Epithelial cell of umbilical artery (primary cell): Measurements from ENCODE around the gene GSTT2. TPM values are rescaled to one million over a fixed set of nuclear protein-coding genes. Genes with fewer than 3 reads are reported as not detected.

Source experiments
- total RNA-seq: library from RNA; depleted of rRNA; stranded (reverse); fragments of >200 nt; gene quantifications from 2 replicates; pipeline ENCODE4 v1.2.3, GENCODE V29; 2014

GSTT2 gene
- total RNA-seq, result 1.2 TPM in 1 of 2 replicates, not detected in the other

GRCh38 chr22:23979557-23980240 lies at the start of gene GSTT2:
Gene GSTT2, plus strand, starts transcription at chr22:23980134.

GRCh38 chr22:23961084-23961771 lies 18.7 kb upstream of the GSTT2 start, which contains the start of gene GSTT2B:
Gene GSTT2B, minus strand, starts transcription at chr22:23961195. Its CDS starts 64 bp downstream, at chr22:23961131.

GRCh38 chr22:23966568-23966967 lies 13.4 kb upstream of the GSTT2 start, which contains the start of gene DDTL:
Gene DDTL, plus strand, starts transcription at chr22:23966888. Its CDS starts 27 bp downstream, at chr22:23966915.

GRCh38 chr22:23974345-23974744 lies 5.6 kb upstream of the GSTT2 start, which contains the start of gene DDT:
Gene DDT, minus strand, starts transcription at chr22:23974441. Its CDS starts 27 bp downstream, at chr22:23974414.

GRCh38 chr22:24005201-24005600 lies 25.3 kb downstream of the GSTT2 start, which contains the start of gene GSTT4:
Gene GSTT4, minus strand, starts transcription at chr22:24005453. Its CDS starts 97 bp downstream, at chr22:24005356.

Other genes with a start within 250 kb of the GSTT2 start
- 1.9 and 2.3 TPM in 2 replicates for gene ZNF70, start 229.0 kb upstream of the GSTT2 start, total RNA-seq
- not detected in 2 replicates for gene VPREB3, start 225.7 kb upstream of the GSTT2 start, total RNA-seq
- 0.46 and 0.97 TPM in 2 replicates for gene C22orf15, start 217.1 kb upstream of the GSTT2 start, total RNA-seq
- 1.9 and 4.1 TPM in 2 replicates for gene CHCHD10, start 212.2 kb upstream of the GSTT2 start, total RNA-seq
- gene MMP11, start 207.3 kb upstream of the GSTT2 start, total RNA-seq, result 9.4 and 13.3 TPM in 2 replicates
- 23.3 and 30.5 TPM in 2 replicates for gene SMARCB1, start 193.2 kb upstream of the GSTT2 start, total RNA-seq
- 0.32 and 0.46 TPM in 2 replicates for gene DERL3, start 141.1 kb upstream of the GSTT2 start, total RNA-seq
- gene SLC2A11, start 122.3 kb upstream of the GSTT2 start, total RNA-seq, result 2.9 and 5.5 TPM in 2 replicates
- gene MIF, start 85.8 kb upstream of the GSTT2 start, total RNA-seq, result 222 and 335 TPM in 2 replicates
- 1.3 and 9.6 TPM in 2 replicates for gene GSTT2B, start 18.9 kb upstream of the GSTT2 start, total RNA-seq
- gene DDTL, start 13.2 kb upstream of the GSTT2 start, total RNA-seq, result 0.65 TPM in 1 of 2 replicates, not detected in the other
- gene DDT, start 5.7 kb upstream of the GSTT2 start, total RNA-seq, result 42.1 and 146 TPM in 2 replicates
- not detected in 2 replicates for gene GSTT4, start 25.3 kb downstream of the GSTT2 start, total RNA-seq
- 21.4 and 33.7 TPM in 2 replicates for gene CABIN1, start 31.2 kb downstream of the GSTT2 start, total RNA-seq
- gene SUSD2, start 201.4 kb downstream of the GSTT2 start, total RNA-seq, result under 0.01 and 0.15 TPM in 2 replicates